HUES48 (cell line): Measurements from ENCODE around the gene ZNF90.
"Not testable (repeated sequence)": the region's sequence is repeated elsewhere in the genome, so short reads cannot be mapped to it uniquely, and the experiment has no call there.

Experiments used
- H3K27ac ChIP-seq: one replicate; pipeline ENCODE4 v1.7.0; 2013; ENCODE audit warnings: low read depth, low read length, inconsistent platforms
- H3K27me3 ChIP-seq: 2 replicates; pipeline ENCODE4 v1.6.1; 2013; ENCODE audit warnings: mild to moderate bottlenecking, low read length; ENCODE audit not compliant: control insufficient read depth, insufficient read depth
- H3K36me3 ChIP-seq: 2 replicates; pipeline ENCODE4 v1.6.1; 2013; ENCODE audit warnings: low read length; ENCODE audit not compliant: control insufficient read depth, insufficient read depth
- H3K4me1 ChIP-seq: 2 replicates; pipeline ENCODE4 v1.6.1; 2013; ENCODE audit warnings: mild to moderate bottlenecking, low read length; ENCODE audit not compliant: control insufficient read depth, insufficient read depth
- H3K4me3 ChIP-seq: 2 replicates; pipeline ENCODE4 v1.5.1; 2013; ENCODE audit warnings: mild to moderate bottlenecking, low read depth, low read length
- H3K9ac ChIP-seq: 2 replicates; pipeline ENCODE4 v1.6.1; 2013; ENCODE audit warnings: mild to moderate bottlenecking, low read depth, low read length, moderate library complexity
- H3K9me3 ChIP-seq: 2 replicates; pipeline ENCODE4 v1.6.1; 2013; ENCODE audit warnings: low read length; ENCODE audit not compliant: control insufficient read depth, insufficient read depth

The ZNF90 gene

DNA sequence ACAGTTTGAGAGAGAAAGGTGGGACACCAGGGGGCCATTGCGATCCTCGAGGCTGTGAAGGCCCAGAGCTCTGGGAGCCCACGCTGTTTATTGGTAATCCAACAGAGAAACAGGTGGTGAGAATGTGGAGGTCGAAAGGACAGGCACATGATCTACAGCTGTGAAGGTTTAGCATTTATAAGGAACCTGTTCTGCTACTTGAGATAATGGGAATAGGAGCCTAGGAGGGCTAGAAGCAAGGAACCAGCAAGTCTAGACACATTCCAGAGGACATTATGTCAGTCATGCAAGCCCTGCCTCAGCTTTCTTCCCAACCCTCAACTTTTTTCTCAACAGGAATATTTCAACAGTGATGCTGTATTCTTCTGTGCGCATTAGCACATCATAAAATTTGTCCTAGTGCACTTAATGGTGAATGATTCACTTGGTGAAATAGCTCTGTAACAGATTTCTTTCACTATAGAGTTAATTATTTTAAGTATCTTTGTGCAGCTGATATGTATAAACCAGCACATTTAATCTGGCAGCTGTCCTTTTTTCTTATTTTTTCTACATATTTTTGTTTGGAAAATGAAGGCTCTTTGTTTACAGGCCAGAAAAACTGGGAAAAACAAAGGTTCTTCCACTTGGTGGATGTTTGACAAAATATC lies 25.4 kb downstream of the ZNF90 start:
- H3K27me3 ChIP-seq = no peaks in the 10 kb centered on the region
- H3K9me3 ChIP-seq = peaks cover 37% of the 10 kb centered on the region
- peaks cover 87% of the 10 kb centered on the region for H3K36me3 ChIP-seq
- no peak overlapping the region for H3K27ac ChIP-seq
- no peak overlapping the region for H3K4me3 ChIP-seq
- peaks cover 10% of the 10 kb centered on the region; the same call in 1 of the 2 replicates for H3K4me1 ChIP-seq
- no peak overlapping the region for H3K9ac ChIP-seq

DNA sequence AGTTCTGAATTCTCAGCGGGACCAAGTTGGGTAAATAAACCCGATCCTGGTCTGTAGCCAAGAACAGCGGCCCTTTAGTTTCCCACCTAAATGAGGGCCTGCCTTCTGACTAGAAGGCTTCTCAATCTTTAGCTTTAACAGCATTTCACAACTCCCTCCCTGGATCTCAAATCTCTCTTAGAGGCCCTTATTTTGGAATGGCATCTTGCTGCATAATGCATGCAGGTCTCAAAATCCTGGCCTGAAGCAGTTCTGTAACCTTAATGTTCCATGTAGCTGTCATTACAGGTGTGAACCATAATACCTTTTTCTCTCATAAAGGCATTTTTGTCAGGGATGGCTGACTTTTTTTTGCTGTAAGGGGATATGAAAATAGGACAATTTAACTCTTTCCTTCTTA lies 29.5 kb downstream of the ZNF90 start:
- H3K4me3 ChIP-seq = no peak overlapping the region
- no peaks in the 10 kb centered on the region for H3K27me3 ChIP-seq
- H3K9me3 ChIP-seq = peaks cover 40% of the 10 kb centered on the region
- H3K9ac ChIP-seq = no peak overlapping the region
- peaks cover 8% of the 10 kb centered on the region; the same call in 1 of the 2 replicates for H3K4me1 ChIP-seq
- H3K36me3 ChIP-seq = peaks cover 90% of the 10 kb centered on the region
- no peak overlapping the region for H3K27ac ChIP-seq

- Histone ChIP-seq H3K9me3 (peaks cover 91% of the 10 kb centered on the region), H3K36me3 (peaks cover 100% of the 10 kb centered on the region), H3K4me3 (peak overlapping the region; percentile 8; the same call in 1 of the 2 replicates)
- H3K27me3 ChIP-seq, H3K27ac ChIP-seq, H3K9ac ChIP-seq, H3K4me1 ChIP-seq: not testable (repeated sequence)
Observed at GRCh38 chr19:20118064-20118839, 40.5 kb downstream of the ZNF90 start.

GRCh38 chr19:20124879-20125278 lies 47.1 kb downstream of the ZNF90 start:
- Histone ChIP-seq H3K9me3 (peaks cover 25% of the 10 kb centered on the region), H3K9ac (no peak overlapping the region), H3K4me1 (no peaks in the 10 kb centered on the region), H3K4me3 (no peak overlapping the region), H3K27me3 (no peaks in the 10 kb centered on the region), H3K36me3 (peaks cover 77% of the 10 kb centered on the region), H3K27ac (no peak overlapping the region)

DNA sequence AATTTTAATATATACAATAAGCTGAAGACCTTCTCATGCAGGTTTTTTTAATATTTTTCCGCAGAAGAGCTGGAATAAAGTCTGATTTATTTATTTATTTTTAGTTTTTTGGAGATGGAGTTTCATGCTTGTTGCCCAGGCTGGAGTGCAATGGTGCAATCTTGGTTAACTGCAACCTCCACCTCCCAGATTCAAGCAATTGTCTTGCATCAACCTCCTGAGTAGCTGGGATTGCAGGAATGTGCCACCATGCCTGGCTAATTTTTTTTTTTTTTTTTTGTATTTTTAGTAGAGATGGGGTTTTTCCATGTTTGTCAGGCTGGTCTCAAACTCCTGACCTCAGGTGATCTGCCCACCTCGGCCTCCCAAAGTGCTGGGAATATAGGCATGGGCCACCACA lies 55.1 kb downstream of the ZNF90 start:
- peaks cover 11% of the 10 kb centered on the region for H3K36me3 ChIP-seq
- not testable (repeated sequence) for H3K4me3 ChIP-seq, H3K27me3 ChIP-seq, H3K9ac ChIP-seq, H3K27ac ChIP-seq, H3K9me3 ChIP-seq
- H3K4me1 ChIP-seq = peaks cover 15% of the 10 kb centered on the region

DNA sequence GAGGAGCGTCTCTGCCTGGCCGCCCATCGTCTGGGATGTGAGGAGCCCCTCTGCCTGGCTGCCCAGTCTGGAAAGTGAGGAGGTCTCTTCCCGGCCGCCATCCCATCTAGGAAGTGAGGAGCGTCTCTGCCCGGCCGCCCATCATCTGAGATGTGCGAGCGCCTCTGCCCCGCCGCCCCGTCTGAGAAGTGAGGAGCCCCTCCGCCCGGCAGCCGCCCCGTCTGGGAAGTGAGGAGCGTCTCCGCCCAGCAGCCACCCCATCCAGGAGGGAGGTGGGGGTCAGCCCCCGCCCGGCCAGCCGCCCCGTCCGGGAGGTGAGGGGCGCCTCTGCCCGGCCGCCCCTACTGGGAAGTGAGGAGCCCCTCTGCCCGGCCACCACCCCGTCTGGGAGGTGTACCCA lies 59.9 kb downstream of the ZNF90 start:
- H3K27me3 ChIP-seq, H3K9ac ChIP-seq, H3K27ac ChIP-seq, H3K9me3 ChIP-seq, H3K36me3 ChIP-seq, H3K4me3 ChIP-seq: not testable (repeated sequence)
- H3K4me1 ChIP-seq = peaks cover 10% of the 10 kb centered on the region

DNA sequence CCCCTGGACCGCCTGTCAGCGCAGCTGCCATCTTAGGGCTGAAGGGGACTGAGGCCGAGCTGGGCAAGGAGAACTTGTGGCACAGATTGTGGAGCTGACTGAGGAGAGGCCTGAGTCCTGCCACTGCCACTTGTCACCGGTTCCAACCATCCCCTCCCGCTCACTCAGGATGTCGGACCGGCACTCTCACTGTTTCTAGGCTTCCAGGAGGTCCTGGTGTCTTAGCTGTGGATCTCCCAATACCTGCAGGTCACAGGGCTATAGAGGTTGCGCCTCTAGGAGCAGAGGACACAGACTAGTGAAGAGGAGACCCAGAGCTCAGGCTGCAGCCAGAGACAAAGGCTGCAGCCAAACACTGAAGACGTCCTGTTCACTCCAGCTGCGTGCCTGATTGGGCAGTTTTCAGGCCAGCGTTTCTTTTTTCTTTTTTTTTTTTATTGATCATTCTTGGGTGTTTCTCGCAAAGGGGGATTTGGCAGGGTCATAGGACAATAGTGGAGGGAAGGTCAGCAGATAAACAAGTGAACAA lies 73.9 kb downstream of the ZNF90 start:
- H3K27me3 ChIP-seq = no peaks in the 10 kb centered on the region
- H3K4me1 ChIP-seq = no peaks in the 10 kb centered on the region; the same call in 1 of the 2 replicates
- H3K36me3 ChIP-seq = no peaks in the 10 kb centered on the region
- H3K9me3 ChIP-seq = no peaks in the 10 kb centered on the region
- no peak overlapping the region for H3K4me3 ChIP-seq
- H3K9ac ChIP-seq = no peak overlapping the region
- no peak overlapping the region for H3K27ac ChIP-seq

GRCh38 chr19:20152506-20152905 lies 74.7 kb downstream of the ZNF90 start:
- H3K27me3 ChIP-seq, H3K9me3 ChIP-seq, H3K4me1 ChIP-seq, H3K36me3 ChIP-seq, H3K27ac ChIP-seq, H3K4me3 ChIP-seq, H3K9ac ChIP-seq: not testable (repeated sequence)

GRCh38 chr19:20153281-20153680 lies 75.5 kb downstream of the ZNF90 start:
- Histone ChIP-seq H3K9ac (no peak overlapping the region), H3K4me3 (no peak overlapping the region), H3K9me3 (no peaks in the 10 kb centered on the region), H3K27ac (no peak overlapping the region), H3K36me3 (no peaks in the 10 kb centered on the region), H3K27me3 (no peaks in the 10 kb centered on the region), H3K4me1 (no peaks in the 10 kb centered on the region; the same call in 1 of the 2 replicates)

DNA sequence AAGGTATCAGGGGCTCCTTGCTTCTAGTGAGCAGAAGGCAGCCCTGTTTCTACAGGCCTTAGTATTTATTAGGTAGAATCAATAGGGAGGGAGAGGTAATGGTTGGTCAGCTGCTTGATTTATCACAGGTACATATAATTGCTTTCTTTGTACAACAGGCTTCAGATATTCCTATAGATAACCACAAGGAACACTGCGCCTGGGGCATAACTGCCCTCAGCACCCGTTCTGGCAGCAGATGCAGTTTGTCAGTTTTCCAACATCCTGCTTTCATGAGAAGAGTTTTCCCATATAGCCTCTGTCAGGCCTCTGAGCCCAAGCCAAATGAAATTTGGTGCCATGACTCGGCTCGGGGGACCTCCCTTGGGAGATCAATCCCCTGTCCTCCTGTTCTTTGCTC lies 76.8 kb downstream of the ZNF90 start:
- Histone ChIP-seq H3K36me3 (no peaks in the 10 kb centered on the region), H3K9ac (no peak overlapping the region), H3K27ac (no peak overlapping the region), H3K27me3 (no peaks in the 10 kb centered on the region), H3K4me3 (no peak overlapping the region), H3K9me3 (no peaks in the 10 kb centered on the region), H3K4me1 (no peaks in the 10 kb centered on the region; the same call in 1 of the 2 replicates)

DNA sequence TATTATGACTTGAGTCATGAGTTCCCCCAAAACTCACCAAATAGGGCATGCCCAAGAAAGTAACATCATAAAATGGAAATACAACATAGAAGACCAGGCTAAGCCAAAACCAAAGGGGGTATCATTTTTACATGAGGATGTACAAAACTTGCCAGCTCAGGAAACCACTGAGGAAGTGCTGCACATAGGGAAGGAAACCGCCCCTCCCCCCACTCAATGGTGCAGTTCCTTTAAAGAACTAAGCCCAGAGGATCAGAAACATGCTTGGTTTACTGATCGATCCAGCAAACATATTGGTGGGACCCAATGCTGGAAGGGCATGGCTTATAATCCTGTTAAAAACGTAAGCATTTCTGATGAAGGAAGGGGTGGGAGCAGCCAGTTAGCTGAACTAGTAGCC lies 85.0 kb downstream of the ZNF90 start:
- H3K9ac ChIP-seq = no peak overlapping the region

More for the DNA sequence above, 85.0 kb downstream of the ZNF90 start:
- H3K27ac ChIP-seq = no peak overlapping the region
- no peaks in the 10 kb centered on the region for H3K36me3 ChIP-seq
- no peak overlapping the region for H3K4me3 ChIP-seq
- 0 out of 2 replicates have a peak, but pooled peaks cover 13% of the 10 kb centered on the region for H3K4me1 ChIP-seq
- H3K9me3 ChIP-seq = no peaks in the 10 kb centered on the region
- H3K27me3 ChIP-seq = no peaks in the 10 kb centered on the region
